ENCODE results near the gene UGGT1.
A peak's percentile ranks its signal among the peaks of the same experiment; 100 is the strongest.

UGGT1 gene, protein sequence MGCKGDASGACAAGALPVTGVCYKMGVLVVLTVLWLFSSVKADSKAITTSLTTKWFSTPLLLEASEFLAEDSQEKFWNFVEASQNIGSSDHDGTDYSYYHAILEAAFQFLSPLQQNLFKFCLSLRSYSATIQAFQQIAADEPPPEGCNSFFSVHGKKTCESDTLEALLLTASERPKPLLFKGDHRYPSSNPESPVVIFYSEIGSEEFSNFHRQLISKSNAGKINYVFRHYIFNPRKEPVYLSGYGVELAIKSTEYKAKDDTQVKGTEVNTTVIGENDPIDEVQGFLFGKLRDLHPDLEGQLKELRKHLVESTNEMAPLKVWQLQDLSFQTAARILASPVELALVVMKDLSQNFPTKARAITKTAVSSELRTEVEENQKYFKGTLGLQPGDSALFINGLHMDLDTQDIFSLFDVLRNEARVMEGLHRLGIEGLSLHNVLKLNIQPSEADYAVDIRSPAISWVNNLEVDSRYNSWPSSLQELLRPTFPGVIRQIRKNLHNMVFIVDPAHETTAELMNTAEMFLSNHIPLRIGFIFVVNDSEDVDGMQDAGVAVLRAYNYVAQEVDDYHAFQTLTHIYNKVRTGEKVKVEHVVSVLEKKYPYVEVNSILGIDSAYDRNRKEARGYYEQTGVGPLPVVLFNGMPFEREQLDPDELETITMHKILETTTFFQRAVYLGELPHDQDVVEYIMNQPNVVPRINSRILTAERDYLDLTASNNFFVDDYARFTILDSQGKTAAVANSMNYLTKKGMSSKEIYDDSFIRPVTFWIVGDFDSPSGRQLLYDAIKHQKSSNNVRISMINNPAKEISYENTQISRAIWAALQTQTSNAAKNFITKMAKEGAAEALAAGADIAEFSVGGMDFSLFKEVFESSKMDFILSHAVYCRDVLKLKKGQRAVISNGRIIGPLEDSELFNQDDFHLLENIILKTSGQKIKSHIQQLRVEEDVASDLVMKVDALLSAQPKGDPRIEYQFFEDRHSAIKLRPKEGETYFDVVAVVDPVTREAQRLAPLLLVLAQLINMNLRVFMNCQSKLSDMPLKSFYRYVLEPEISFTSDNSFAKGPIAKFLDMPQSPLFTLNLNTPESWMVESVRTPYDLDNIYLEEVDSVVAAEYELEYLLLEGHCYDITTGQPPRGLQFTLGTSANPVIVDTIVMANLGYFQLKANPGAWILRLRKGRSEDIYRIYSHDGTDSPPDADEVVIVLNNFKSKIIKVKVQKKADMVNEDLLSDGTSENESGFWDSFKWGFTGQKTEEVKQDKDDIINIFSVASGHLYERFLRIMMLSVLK (N-terminal part only)

DNA sequence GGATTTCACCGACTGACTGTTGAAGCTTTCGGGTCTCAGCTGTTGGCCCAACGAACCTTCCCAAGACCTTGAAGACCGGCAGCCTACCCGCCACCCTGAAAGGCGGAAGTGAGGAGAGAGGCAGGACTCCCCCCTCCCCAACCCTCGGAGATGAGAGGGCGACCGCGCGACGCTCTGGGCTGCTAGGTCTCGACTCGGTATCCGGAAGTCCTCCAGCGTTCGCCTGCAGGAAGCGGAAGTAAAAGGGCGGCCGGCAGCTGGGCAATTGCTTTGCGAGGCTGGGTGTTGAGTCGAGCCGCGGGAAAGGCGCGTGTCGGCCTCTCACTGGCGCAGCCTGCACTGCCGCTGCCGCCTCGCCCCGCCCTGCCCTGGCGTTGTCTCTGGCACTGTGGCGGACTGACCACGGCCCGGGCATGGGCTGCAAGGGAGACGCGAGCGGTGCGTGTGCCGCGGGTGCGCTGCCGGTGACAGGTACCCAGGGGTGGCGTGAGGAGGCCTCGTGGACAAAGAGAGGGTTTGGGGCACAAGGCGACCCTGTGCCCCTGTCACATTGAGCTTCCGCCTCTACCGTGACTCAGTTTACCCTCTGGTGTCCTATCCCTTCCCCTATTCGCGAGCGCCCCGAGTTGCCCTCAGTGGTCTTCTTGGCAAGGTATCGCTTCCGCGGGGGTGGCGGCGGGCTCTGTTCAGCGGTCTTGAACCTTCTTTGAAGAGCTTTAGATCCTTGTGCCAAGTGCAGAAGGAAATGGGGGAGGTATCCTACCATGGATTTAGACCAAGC lies at the start of gene UGGT1:
TSS of gene UGGT1 (plus strand) at position 256 of the 781 bp plus-strand sequence. CDS start at position 414, 158 bp downstream.
- Histone ChIP-seq H3K4me1 (ENCODE audit: insufficient read depth, low read length, poor library complexity, severe bottlenecking) (peaks cover 33% of the 10 kb centered on the region), H3K79me2 (ENCODE audit: insufficient read depth, low read length) (peaks cover 50% of the 10 kb centered on the region), H3K9me2 (replicated peaks; ENCODE audit: low read depth, low read length) (no peaks in the 10 kb centered on the region), H3K4me3 (ENCODE audit: low read length, poor library complexity, severe bottlenecking) (peak within 1 kb of the TSS; percentile 82), H3F3A (ENCODE audit: low read depth) (no peaks in the 10 kb centered on the region), H3K27me3 (ENCODE audit: insufficient read depth, low read length, poor library complexity, severe bottlenecking) (no peaks in the 10 kb centered on the region), H3K9me3 (ENCODE audit: insufficient read depth, low read depth, low read length) (no peaks in the 10 kb centered on the region), H4K20me1 (ENCODE audit: insufficient read depth, low read length, poor library complexity, severe bottlenecking) (peaks cover 23% of the 10 kb centered on the region), H2AFZ (ENCODE audit: low read length) (peak within 1 kb of the TSS; percentile 90), H3K36me3 (ENCODE audit: insufficient read depth, low read length) (no peaks in the 10 kb centered on the region), H3K4me2 (ENCODE audit: low read depth, low read length, poor library complexity, severe bottlenecking) (peak within 1 kb of the TSS; percentile 82), H3K9ac (ENCODE audit: low read depth, low read length, poor library complexity, severe bottlenecking) (peak within 1 kb of the TSS; percentile 84)
- no peak for TF ChIP-seq EZH2phosphoT487 (IDR thresholded peaks at IDR 0.05; ENCODE audit: borderline replicate concordance)
- TF ChIP-seq, protein P1, sequence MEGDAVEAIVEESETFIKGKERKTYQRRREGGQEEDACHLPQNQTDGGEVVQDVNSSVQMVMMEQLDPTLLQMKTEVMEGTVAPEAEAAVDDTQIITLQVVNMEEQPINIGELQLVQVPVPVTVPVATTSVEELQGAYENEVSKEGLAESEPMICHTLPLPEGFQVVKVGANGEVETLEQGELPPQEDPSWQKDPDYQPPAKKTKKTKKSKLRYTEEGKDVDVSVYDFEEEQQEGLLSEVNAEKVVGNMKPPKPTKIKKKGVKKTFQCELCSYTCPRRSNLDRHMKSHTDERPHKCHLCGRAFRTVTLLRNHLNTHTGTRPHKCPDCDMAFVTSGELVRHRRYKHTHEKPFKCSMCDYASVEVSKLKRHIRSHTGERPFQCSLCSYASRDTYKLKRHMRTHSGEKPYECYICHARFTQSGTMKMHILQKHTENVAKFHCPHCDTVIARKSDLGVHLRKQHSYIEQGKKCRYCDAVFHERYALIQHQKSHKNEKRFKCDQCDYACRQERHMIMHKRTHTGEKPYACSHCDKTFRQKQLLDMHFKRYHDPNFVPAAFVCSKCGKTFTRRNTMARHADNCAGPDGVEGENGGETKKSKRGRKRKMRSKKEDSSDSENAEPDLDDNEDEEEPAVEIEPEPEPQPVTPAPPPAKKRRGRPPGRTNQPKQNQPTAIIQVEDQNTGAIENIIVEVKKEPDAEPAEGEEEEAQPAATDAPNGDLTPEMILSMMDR (conservative IDR thresholded peaks at IDR 0.05; ENCODE audit: low read length) = no peak

DNA sequence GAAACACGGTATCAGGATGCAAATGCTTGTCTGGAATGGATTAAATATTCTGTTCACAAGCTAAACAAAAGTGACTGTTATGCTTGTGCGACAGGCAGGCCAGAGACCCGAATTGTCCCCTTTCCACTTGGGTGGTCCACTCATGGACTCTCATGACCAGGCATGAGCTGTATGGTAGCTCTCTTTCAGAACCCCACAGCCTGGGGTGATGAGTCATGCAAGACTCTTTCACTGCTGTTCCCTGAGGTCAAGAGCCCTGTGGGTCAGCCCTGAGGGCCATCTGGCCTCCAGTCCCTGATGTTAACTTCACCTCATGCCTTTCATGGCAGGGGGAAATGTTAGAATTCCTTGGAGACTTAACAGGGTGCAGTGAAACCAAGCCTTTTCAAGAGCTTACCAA lies 49.4 kb upstream of the UGGT1 start:
- TF ChIP-seq, protein P1 (conservative IDR thresholded peaks at IDR 0.05; ENCODE audit: low read length) = no peak
- TF ChIP-seq EZH2phosphoT487 (IDR thresholded peaks at IDR 0.05; ENCODE audit: borderline replicate concordance) = no peak
- Histone ChIP-seq H3K9me3 (ENCODE audit: insufficient read depth, low read depth, low read length) (peaks cover 14% of the 10 kb centered on the region; the same call in 1 of the 2 replicates), H3K4me3 (ENCODE audit: low read length, poor library complexity, severe bottlenecking) (no peak overlapping the region), H3K4me2 (ENCODE audit: low read depth, low read length, poor library complexity, severe bottlenecking) (no peak overlapping the region), H3K4me1 (ENCODE audit: insufficient read depth, low read length, poor library complexity, severe bottlenecking) (no peaks in the 10 kb centered on the region), H3K27me3 (ENCODE audit: insufficient read depth, low read length, poor library complexity, severe bottlenecking) (peaks cover 6% of the 10 kb centered on the region), H3K79me2 (ENCODE audit: insufficient read depth, low read length) (no peaks in the 10 kb centered on the region), H3F3A (ENCODE audit: low read depth) (no peaks in the 10 kb centered on the region), H3K9ac (ENCODE audit: low read depth, low read length, poor library complexity, severe bottlenecking) (no peak overlapping the region), H4K20me1 (ENCODE audit: insufficient read depth, low read length, poor library complexity, severe bottlenecking) (no peaks in the 10 kb centered on the region), H3K36me3 (ENCODE audit: insufficient read depth, low read length) (no peaks in the 10 kb centered on the region), H3K9me2 (replicated peaks; ENCODE audit: low read depth, low read length) (no peaks in the 10 kb centered on the region), H2AFZ (ENCODE audit: low read length) (no peak overlapping the region)
